C4-2B (cell line): ENCODE results near the gene MAP2K2.

Experiments used
- ZFX ChIP-seq: fragments of 450-650 bp; IDR thresholded peaks from 2 replicates; pipeline ENCODE4 v1.6.1; 2017
- TF ChIP-seq, protein P1 (sequence below): fragments of 450-650 bp; conservative IDR thresholded peaks from 2 replicates; pipeline ENCODE4 v1.5.1; 2017; ENCODE audit warnings: mild to moderate bottlenecking

DNA sequence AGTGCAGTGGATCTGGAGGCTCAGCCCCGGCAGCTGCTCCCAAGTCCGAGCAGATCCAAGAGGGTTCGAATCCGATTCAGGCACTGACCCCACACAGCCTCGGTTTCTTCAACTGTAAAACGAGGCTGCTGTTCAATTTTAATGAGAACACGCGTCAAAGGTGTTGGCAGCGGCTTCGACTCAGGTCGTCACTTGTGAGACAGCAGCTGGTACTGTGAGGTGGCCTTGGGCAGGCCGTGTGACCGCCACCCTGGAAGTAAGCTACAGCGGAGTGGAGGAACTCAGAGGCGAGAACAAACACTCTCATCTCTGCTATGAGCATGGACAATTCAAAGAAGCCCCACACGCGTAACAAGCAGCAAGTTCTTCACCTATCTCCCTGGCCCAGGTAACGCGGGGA is 9.7 kb downstream of the MAP2K2 start:
- TF ChIP-seq, protein P1, sequence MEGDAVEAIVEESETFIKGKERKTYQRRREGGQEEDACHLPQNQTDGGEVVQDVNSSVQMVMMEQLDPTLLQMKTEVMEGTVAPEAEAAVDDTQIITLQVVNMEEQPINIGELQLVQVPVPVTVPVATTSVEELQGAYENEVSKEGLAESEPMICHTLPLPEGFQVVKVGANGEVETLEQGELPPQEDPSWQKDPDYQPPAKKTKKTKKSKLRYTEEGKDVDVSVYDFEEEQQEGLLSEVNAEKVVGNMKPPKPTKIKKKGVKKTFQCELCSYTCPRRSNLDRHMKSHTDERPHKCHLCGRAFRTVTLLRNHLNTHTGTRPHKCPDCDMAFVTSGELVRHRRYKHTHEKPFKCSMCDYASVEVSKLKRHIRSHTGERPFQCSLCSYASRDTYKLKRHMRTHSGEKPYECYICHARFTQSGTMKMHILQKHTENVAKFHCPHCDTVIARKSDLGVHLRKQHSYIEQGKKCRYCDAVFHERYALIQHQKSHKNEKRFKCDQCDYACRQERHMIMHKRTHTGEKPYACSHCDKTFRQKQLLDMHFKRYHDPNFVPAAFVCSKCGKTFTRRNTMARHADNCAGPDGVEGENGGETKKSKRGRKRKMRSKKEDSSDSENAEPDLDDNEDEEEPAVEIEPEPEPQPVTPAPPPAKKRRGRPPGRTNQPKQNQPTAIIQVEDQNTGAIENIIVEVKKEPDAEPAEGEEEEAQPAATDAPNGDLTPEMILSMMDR = no peak
- no peak for TF ChIP-seq ZFX
